Suppressor macrophage treated with lipopolysaccharide for 1 hour (primary cell): Measurements from ENCODE around the gene TOX4.
"Not testable (repeated sequence)": the region's sequence is repeated elsewhere in the genome, so short reads cannot be mapped to it uniquely, and the experiment has no call there.

ENCODE experiments used
- DNase-seq, 3 donors: peaks; one replicate each; pipeline ENCODE4 v3.0.0-alpha.2; 2020 to 2022

Gene TOX4

GRCh38 chr14:21476925-21477681 lies at the start of gene TOX4, which contains the start of gene RAB2B:
TOX4 (plus strand) TSS chr14:21477195; CDS start chr14:21477279, 84 bp downstream.
RAB2B (minus strand) TSS chr14:21476959; CDS start chr14:21476872, 87 bp downstream.
- peak; percentile 97 to 99 (median 98) for DNase-seq

DNA sequence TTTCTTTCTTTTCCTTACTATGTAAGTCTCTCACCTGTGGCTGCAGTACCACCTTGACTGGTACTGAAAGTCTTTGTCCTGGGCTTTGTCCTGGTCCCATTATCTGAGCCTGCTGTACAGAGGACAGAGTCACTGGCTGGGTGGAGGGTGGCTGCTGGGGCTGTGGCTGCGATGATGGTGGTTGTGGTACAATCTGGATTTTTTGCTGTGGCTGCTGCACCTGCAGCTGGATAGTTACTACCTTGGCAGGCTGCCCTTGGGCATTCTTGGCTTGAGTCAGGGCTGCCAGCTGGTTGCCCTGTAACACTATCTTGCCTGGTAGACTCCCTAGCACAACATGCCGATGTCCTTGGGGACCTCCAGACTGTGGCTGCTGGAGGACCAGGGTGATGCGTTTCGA lies 48.1 kb upstream of the TOX4 start:
- DNase-seq: no peak

GRCh38 chr14:21431126-21431525 lies 45.9 kb upstream of the TOX4 start:
- DNase-seq: no peak

GRCh38 chr14:21436567-21437062 lies 40.4 kb upstream of the TOX4 start:
- DNase-seq: no peak

DNA sequence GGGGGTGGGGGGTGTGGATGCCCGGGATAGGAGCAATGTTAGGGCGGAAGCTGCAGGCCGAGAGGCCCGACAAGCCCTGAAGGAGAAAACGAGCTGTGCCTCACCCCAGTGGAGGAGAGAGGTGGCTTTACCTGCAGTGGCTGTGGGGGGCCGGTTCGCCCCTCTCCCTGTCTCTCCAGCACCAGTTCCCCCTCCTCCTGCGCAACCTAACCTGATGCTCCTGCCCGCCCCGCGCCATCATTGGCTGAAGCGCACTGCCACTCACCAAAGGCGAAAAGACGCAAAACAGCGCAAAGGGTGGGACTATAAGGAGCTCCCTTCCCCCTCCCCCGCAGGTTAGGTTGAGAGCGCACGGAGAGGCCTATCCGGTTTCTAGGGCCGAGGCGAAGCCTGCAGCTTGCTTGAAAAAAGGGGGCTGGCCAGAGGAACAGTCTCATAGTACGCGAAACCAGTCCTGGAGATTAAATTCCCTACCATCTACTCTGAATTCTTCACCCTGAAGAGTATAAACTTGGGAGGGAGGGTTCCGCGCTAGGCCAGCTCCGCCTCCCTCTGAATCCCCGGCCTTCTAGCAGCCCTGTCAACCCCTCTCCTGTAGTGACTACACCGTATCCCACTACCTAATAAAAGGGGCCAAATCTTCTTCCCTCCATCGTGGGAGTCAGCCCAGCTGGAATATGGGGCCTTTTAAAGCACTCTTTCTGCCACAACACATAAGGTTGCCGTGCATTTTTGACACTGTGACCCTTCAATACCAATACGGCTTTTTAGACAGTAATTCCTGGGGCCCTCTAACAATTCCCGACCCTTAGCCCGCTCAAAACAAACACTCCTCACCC lies 39.7 kb upstream of the TOX4 start:
- DNase-seq: peak; percentile 100

- peak; percentile 49 to 54 (median 53) for DNase-seq
Observed at GRCh38 chr14:21440859-21441258, 36.1 kb upstream of the TOX4 start.

- not testable (repeated sequence) for DNase-seq
Observed at GRCh38 chr14:21442657-21443056, 34.3 kb upstream of the TOX4 start.

DNA sequence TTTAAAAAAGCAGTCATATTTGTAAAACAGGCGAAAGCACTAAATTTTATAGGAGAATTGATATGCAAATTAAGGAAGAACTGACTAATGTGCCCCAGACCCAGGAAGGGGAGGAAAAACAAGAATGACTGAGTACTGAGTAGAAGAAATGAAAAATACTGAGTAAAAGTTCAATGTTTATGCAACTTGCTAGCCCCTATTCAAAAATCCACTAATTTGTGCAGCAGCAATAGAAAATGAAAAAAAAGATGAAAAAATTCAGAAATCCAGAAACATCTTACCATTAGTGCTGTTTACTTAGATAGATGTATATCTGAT lies 27.1 kb upstream of the TOX4 start:
- DNase-seq: no peak

GRCh38 chr14:21454843-21455544 lies 22.0 kb upstream of the TOX4 start:
- DNase-seq: no peak

DNA sequence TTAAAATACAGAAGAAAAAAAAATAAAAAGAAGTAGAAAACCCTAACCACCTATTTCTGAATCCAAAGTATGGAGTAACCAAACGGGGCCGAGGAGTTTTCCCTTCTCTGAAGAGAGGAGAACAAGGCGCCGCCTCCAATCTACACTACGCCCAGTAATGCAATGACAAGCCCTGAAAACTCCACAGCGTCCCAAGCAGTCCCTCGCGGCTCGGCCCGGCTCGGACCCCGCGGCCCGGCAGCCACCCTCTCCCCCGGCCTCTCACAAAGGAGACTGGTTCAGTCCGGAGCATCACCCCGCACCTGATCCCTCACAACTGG lies 21.4 kb upstream of the TOX4 start:
- DNase-seq: peak; percentile 44 to 65 (median 55)

DNA sequence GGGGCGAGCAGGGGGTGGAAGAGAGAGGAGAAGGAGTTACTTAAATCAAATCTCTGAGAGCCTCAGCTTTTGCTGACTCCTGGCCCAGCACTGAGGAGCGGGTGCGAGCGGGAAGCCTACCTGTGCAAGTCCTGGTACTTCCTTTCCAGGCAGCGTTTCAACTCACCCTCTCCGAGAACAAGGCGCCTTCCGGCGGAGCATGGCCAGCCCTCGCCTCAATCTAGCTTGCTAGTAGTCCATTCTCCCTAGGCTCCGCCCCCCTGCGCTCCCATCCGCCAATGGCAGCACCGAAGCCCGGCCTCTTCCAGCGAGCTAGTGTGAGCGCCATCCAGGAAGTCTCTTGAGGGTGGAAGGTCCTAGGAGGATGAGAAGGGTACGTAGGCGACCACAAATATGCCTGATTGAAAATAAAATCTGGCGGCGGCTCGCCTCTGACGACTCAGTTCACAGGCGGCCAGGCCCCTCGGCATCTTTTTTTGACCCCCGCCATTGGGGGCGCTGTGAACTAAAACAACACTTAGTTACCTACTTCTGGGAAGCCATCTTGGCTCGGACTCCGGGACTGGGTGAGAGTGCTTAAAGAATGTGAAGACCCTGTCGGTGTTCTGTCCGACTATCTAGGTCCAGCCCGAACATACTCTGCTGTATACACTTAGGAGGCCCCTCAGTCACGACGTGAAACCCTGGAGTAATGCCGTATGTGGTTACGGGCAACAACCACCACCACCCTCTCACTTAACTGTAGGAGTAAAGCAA lies 20.9 kb upstream of the TOX4 start, which contains the start of gene CHD8:
Gene CHD8, minus strand, starts transcription at position 212 of the 756 bp plus-strand sequence. CDS start 24,480 bp downstream, outside the sequence.
- peak; percentile 99 to 100 (median 100) for DNase-seq

GRCh38 chr14:21467616-21468015 lies 9.4 kb upstream of the TOX4 start:
- no peak for DNase-seq

DNA sequence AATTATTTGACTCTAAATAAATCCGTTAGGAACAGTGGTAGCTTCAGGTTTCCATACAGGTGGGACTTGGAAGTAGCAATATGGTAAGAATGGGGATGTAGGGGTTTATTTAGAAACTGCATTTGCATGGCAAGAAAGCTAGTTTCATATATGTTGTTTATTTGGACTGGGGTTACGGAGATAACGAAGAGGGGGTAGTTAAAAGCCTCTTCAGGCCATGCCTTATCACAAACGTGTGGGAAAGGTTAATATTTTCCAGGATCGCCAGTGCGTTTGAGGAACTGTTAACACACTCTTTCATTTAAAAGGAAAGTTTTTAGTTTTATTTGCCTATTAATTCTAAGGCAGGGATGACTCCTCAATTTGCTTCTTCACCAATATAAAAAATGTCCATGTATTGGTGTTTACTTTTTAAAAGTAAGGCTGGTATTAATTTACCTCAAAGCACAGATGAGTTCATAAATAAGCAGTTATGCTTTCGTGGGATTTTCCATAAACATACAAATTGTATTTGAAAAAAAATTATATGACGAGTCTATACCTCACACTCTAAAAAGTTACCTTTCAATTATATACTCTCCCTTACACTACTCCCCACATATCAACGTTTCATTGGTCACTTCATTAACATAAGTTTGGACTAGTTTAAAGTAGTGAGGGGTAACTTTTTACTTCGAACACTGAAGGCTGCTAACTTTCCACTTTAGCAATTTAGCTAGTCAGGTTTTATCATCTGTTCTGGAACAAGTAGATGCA lies 1.1 kb upstream of the TOX4 start:
- no peak for DNase-seq

DNA sequence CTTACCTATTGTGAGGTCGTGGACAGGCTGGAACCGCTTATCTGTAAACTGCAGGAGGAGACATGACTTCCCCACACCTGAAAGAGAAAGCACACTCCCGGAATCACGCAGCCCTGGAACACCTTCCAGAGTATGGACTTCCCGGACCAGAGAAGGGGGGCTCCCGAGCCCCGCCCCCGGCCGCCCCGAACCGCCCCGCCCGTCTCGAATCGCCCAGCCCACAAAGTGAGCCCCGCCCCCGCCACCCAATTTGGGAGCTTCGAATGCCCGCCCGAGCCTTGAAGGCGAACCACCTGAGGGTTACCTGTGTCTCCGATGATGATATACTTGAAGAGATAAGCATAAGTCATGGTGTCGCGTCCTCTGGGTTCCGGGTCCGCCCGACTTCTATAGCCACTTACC lies 471 bp upstream of the TOX4 start:
- DNase-seq: peak; percentile 71 to 93 (median 86)

DNA sequence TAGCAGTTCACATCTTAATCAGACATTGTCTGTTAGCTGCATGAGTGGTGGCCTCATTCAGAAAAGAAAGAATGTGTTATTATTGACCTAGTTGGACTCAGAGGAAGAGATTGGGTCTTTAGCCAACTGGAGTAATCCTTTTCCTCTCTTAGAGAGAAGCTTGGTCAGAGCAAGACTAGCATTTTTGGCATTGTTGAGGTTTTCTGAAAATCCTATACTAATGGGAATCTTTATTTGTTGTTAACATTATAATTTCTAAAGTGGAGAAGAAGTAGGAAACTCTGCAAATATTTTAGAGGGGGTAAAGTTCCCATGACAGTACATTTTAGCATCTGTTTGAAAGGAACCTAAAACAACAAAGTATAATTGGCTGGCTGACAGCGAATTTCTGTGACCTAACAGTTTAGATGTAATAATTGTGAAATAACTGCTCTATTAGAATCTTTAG lies 9.7 kb downstream of the TOX4 start:
- no peak for DNase-seq

- DNase-seq: no peak
Observed at GRCh38 chr14:21494902-21495762, 18.1 kb downstream of the TOX4 start.

- no peak for DNase-seq
Observed at GRCh38 chr14:21496453-21496852, 19.5 kb downstream of the TOX4 start.

- DNase-seq: peak; percentile 63 to 67 (median 65)
Observed at GRCh38 chr14:21498540-21499526, 21.8 kb downstream of the TOX4 start.

- DNase-seq: no peak
Observed at GRCh38 chr14:21501568-21501967, 24.6 kb downstream of the TOX4 start.
